Effector memory CD4-positive, alpha-beta T cell (primary cell): ENCODE results near the gene ZNF22.

Source experiments
- DNase-seq, 3 donors: peaks; one replicate each; pipeline ENCODE4 v3.0.0-alpha.2; 2020
- H3K27ac ChIP-seq: 2 replicates; pipeline ENCODE4 v1.7.0; 2013; ENCODE audit warnings: mild to moderate bottlenecking, low read length, moderate library complexity; ENCODE audit not compliant: insufficient read depth, poor library complexity, severe bottlenecking
- H3K27me3 ChIP-seq: replicated peaks from 2 replicates; pipeline ENCODE4 v1.7.0; 2013; ENCODE audit warnings: mild to moderate bottlenecking, low read length; ENCODE audit not compliant: insufficient read depth, control insufficient read depth, poor library complexity, severe bottlenecking
- H3K36me3 ChIP-seq: 2 replicates; pipeline ENCODE4 v1.7.0; 2013; ENCODE audit warnings: mild to moderate bottlenecking, low read length, moderate library complexity; ENCODE audit not compliant: control insufficient read depth, insufficient read depth
- H3K4me1 ChIP-seq: 2 replicates; pipeline ENCODE4 v1.7.0; 2013; ENCODE audit warnings: low read length, mild to moderate bottlenecking; ENCODE audit not compliant: control insufficient read depth, insufficient read depth, poor library complexity, severe bottlenecking
- H3K4me3 ChIP-seq: 2 replicates; pipeline ENCODE4 v1.7.0; 2013; ENCODE audit warnings: low read length, low read depth, mild to moderate bottlenecking; ENCODE audit not compliant: insufficient read depth, poor library complexity, severe bottlenecking
- H3K9me3 ChIP-seq: 2 replicates; pipeline ENCODE4 v1.7.0; 2013; ENCODE audit warnings: mild to moderate bottlenecking, low read length, moderate library complexity; ENCODE audit not compliant: control insufficient read depth

The ZNF22 gene

DNA sequence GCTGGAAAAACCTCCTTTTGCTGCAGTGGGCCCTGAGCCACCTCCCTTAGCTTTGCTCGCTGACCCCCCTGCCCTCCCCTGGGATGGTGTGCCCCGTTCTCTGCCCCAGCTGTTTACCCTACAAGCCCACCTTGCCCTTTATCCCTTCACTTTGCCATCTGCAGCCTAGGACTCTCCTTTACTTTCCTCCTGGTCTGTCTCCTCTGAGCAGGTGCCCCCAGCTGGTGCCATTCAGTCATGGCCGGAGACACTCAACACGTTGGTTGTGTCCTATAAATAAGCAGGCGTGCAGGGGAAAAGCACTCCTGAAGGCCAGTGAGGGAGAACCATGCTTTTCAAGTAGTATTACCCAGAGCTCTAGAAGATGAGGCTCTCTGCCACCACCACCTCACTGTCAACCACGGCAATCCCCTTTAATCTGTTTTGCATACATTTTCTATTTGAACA is 35.0 kb upstream of the ZNF22 start:
- Histone ChIP-seq H3K4me1 (no peaks in the 10 kb centered on the region), H3K27ac (no peak overlapping the region), H3K36me3 (no peaks in the 10 kb centered on the region), H3K4me3 (no peak overlapping the region), H3K9me3 (no peaks in the 10 kb centered on the region), H3K27me3 (no peaks in the 10 kb centered on the region)
- DNase-seq: no peak

DNA sequence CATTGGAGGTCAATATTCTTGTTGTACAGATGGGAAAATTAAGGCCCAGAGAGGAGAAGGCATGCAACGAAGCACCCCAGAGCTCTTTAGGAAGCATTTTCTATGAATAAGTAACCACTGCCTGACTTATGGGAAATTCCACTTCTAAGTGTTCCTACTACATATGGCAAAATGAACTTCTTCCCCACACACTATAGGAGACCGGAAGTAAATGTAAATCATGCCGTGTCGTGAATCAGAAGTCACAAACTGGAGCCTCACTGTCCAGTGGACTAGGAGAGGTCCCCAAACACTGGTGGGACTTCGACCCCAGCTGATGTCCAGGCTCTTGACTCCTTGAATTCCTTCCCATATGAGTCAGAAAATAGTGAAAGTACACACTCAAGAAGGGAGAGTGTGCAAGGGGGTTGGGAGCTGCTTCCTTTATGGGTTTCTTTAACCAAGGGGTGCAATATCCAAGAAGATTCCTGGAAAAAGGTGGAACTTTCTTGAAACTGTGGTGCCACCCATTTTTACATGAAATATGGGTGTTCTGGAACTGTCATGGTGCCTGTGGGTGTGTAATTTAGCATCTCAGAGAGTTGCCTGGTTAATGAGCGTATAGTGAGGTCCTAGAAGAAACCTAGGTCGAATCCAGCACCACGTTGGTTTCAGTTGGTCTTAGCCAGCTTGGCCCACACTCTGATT is 34.5 kb upstream of the ZNF22 start:
- Histone ChIP-seq H3K27me3 (no peaks in the 10 kb centered on the region), H3K9me3 (no peaks in the 10 kb centered on the region), H3K27ac (no peak overlapping the region), H3K4me1 (no peaks in the 10 kb centered on the region), H3K4me3 (no peak overlapping the region), H3K36me3 (no peaks in the 10 kb centered on the region)
- DNase-seq: no peak

DNA sequence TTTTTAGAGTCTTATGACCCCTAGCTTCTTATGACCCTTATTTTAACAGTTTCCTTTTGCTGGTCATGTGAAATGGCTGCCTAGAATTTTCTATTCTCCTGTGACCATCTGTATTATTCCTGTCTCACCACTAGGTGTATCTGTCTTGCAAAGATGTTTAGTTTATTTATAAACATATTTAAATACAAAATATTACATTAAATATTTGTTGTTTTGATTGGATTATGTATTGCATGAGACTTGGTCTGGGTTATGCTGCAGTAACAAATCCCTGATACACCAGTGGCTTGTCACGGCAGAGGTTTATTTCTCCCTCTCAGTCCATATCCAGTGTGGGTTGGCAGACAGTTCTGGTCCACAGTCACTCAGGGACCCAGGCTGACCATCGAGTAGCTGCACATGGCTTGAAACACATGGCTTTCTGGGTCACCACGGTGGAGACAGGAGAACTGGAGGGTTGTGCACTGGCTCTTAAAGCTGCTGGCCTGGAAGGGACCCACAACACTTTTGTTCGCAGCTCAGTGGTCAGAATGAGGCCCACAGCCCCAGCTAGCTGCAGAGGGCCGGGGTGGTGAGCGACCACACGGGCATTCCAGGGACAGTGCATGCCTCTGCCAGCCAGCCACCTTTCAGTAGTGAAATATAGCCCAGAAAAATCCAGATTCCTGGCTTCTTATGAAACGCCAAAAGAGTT is 33.8 kb upstream of the ZNF22 start:
- H3K27me3 ChIP-seq: no peaks in the 10 kb centered on the region
- H3K27ac ChIP-seq: no peak overlapping the region
- no peak for DNase-seq
- H3K4me1 ChIP-seq: no peaks in the 10 kb centered on the region
- no peaks in the 10 kb centered on the region for H3K9me3 ChIP-seq
- H3K4me3 ChIP-seq: no peak overlapping the region
- no peaks in the 10 kb centered on the region for H3K36me3 ChIP-seq

DNA sequence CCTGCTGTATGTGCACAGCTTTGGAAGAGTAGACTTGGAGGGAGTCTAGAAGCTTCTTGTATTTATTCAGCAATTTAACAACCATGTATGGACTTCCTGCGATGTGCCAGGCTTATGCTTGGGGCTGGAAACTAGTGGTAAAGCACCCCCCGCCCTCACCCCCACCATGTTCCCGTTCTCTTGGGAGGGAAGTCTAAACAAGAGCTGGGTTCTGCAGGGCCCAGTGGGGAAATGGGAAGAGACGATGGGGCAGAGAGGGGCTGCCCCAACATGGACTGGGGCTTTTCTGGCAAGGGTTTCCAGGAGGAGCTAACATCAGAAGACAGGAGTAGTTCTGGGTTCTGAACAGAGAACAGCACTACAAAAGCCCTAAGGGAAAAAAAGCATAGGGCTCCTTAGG is 33.1 kb upstream of the ZNF22 start:
- Histone ChIP-seq H3K27me3 (no peaks in the 10 kb centered on the region), H3K4me1 (no peaks in the 10 kb centered on the region), H3K9me3 (no peaks in the 10 kb centered on the region)

DNA sequence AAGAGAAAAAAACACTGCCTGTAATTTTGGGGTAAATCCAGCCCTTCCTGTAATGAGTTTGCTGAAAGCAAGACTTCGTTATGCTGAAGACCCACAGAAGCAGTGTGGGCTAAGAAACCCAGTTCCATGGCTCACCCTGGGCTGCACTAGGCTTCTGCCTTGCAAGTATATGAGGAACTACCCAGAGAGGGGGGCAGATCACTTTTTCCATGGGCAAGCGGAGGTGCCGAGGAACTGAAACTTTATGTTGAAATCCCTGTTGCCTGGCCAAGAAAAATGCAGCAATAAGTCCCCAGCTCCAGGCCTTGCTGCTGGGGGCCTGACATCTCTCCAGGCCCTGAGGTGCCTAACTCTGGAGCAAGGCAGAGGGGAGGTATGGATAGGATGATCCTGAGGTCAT is 32.6 kb upstream of the ZNF22 start:
- no peak for DNase-seq
- no peak overlapping the region for H3K4me3 ChIP-seq
- H3K27me3 ChIP-seq: no peaks in the 10 kb centered on the region
- H3K36me3 ChIP-seq: no peaks in the 10 kb centered on the region
- H3K9me3 ChIP-seq: no peaks in the 10 kb centered on the region
- H3K27ac ChIP-seq: no peak overlapping the region
- H3K4me1 ChIP-seq: no peaks in the 10 kb centered on the region

More for the DNA sequence above, 33.1 kb upstream of the ZNF22 start:
- Histone ChIP-seq H3K36me3 (no peaks in the 10 kb centered on the region), H3K27ac (no peak overlapping the region), H3K4me3 (no peak overlapping the region)
- DNase-seq: no peak

DNA sequence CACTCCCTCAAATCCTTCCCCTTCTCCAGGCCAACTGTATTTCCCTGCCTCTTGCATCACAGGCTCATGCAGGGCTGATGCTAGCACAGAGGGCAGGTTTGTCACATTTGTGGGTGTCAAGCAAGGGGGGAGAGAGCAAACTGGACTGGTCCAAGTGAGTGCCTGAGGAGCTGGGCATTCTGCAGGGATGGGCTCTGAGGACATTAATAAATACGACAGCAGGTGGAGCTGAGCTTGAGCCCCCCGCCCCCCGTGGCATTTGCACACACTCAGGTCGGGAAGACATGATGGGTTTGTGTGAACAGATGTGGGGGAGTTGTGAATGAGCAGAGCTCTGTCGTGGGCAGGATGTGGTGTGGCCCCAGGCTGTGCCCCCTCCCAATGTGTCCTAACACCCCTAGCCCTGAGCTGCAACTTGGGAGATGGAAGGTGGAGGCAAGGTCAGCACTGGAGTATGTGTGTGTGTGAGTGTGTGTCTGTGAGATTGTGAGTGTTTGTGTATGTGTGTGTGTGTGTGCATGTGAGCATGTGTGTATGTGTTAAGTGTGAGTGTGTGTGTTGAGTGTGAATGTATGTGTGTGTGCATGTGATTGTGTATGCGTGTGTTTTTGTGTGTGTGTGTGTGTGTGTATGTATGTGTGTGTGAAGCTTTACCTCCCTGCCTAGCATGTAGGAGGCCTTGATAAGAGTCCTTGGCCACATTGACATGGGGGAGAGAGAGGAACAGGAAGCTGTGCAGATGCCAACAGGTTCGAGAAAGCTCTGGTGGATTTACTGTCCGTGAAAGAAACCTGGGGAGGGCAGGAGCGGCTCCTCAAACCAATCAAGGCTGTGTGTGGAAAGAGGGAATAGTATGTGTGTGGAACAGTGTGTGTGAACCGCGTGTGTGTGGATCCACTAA is 32.0 kb upstream of the ZNF22 start:
- Histone ChIP-seq H3K4me3 (no peak overlapping the region), H3K4me1 (no peaks in the 10 kb centered on the region), H3K27ac (no peak overlapping the region), H3K36me3 (no peaks in the 10 kb centered on the region), H3K9me3 (no peaks in the 10 kb centered on the region), H3K27me3 (no peaks in the 10 kb centered on the region)
- DNase-seq: no peak

DNA sequence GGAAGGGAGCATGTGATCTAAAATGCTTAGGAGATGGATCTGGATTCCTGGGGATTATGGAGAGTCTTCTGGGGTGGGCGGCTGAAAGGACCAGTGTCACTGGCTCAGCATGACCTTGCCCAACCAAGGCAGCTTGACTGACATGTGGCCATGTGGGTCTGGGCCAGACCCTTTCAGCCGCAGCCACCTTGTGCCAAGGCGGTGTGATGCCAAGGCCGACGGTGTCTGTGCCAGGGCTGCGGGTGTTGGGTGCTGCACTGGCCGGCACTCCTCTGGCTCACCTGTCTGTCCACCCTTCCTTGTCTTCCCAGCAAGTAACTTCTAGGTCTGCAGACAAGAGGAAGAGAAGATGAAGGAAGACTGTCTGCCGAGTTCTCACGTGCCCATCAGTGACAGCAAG is 30.9 kb upstream of the ZNF22 start:
- Histone ChIP-seq H3K27me3 (no peaks in the 10 kb centered on the region), H3K4me1 (peaks cover 8% of the 10 kb centered on the region), H3K27ac (no peak overlapping the region), H3K4me3 (no peak overlapping the region), H3K9me3 (no peaks in the 10 kb centered on the region), H3K36me3 (no peaks in the 10 kb centered on the region)
- DNase-seq: no peak

DNA sequence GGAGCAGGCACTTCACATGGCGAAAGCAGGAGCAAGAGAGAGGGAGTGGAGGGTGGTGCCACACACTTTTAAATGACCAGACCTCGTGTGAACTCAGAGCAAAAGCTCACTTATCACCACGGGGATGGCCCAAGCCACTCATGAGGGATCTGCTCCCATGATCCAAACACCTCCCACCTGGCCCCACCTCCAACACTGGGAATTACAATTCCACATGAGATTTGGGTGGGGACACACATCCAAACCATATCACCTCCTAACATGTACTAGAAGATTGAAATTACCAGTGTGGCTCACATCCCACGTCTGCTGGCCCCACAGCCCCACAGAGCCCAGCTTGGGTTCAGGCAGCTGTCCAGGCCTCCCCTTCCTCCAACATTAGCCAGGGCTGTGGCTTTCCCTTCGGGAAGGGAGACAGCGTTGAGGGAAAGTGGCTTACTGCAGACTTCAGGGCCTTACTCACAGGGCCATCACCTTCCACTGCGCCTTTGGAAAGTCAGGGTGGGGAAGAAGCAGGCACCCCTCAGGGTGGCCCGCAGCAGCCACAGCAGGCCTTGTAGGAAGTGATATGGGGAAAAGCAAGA is 29.8 kb upstream of the ZNF22 start:
- no peaks in the 10 kb centered on the region for H3K36me3 ChIP-seq
- DNase-seq: no peak
- no peak overlapping the region for H3K27ac ChIP-seq
- H3K4me1 ChIP-seq: peaks cover 8% of the 10 kb centered on the region
- no peaks in the 10 kb centered on the region for H3K9me3 ChIP-seq
- no peak overlapping the region for H3K4me3 ChIP-seq
- no peaks in the 10 kb centered on the region for H3K27me3 ChIP-seq

DNA sequence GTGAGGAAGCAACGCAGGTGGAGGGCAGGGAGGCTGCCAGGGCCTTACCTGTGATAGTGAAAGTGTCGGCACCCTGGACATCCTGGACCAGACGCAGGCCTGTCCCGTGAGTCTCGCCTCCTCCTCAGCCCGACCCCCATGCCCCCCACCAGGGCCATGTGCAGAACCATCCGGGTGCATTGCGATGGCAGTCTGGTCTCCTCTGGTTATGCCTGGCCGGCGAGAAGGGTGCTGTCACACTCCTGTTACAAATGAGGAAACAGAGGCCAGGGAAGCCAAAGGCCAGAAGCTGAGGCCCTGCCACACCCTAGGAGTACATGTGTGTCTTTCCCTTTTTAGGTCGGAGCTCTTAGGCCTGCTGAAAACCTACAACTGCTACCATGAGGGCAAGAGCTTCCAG is 29.3 kb upstream of the ZNF22 start:
- H3K4me1 ChIP-seq: peaks cover 8% of the 10 kb centered on the region
- H3K36me3 ChIP-seq: no peaks in the 10 kb centered on the region
- no peaks in the 10 kb centered on the region for H3K27me3 ChIP-seq
- H3K9me3 ChIP-seq: no peaks in the 10 kb centered on the region
- no peak overlapping the region for H3K27ac ChIP-seq
- no peak for DNase-seq
- H3K4me3 ChIP-seq: no peak overlapping the region
